IPS-18c (cell line): ENCODE results near the gene GGTA1.
"Not testable (repeated sequence)": the region's sequence is repeated elsewhere in the genome, so short reads cannot be mapped to it uniquely, and the experiment has no call there.

Experiments
- H3K4me3 ChIP-seq: 2 replicates; pipeline ENCODE4 v1.7.0; 2013; ENCODE audit warnings: low read depth, mild to moderate bottlenecking, low read length, moderate library complexity; ENCODE audit not compliant: insufficient read depth
- H3K9me3 ChIP-seq: one replicate; pipeline ENCODE4 v1.6.1; 2013; ENCODE audit warnings: mild to moderate bottlenecking, low read length, moderate library complexity; ENCODE audit not compliant: control insufficient read depth, insufficient read depth

Gene GGTA1

GRCh38 chr9:121499427-121500164, at the start of gene GGTA1:
Gene GGTA1 (minus strand): TSS chr9:121499844. CDS start chr9:121467922, 31,922 bp downstream.
- no peaks in the 10 kb centered on the region for H3K9me3 ChIP-seq
- H3K4me3 ChIP-seq, result peak within 1 kb of the TSS; percentile 59

- H3K4me3 ChIP-seq, result no peak overlapping the region
- no peaks in the 10 kb centered on the region for H3K9me3 ChIP-seq
These were observed 49.0 kb upstream of the GGTA1 start for GRCh38 chr9:121548666-121549065.

GRCh38 chr9:121545875-121546423, 46.3 kb upstream of the GGTA1 start:
- Histone ChIP-seq H3K9me3 (no peaks in the 10 kb centered on the region), H3K4me3 (peak overlapping the region; percentile 28; the same call in 1 of the 2 replicates)

- Histone ChIP-seq H3K4me3 (no peak overlapping the region), H3K9me3 (no peaks in the 10 kb centered on the region)
These were observed 45.7 kb upstream of the GGTA1 start for GRCh38 chr9:121545150-121545874.

- Histone ChIP-seq H3K4me3 (no peak overlapping the region), H3K9me3 (no peaks in the 10 kb centered on the region)
These were observed 42.4 kb upstream of the GGTA1 start for GRCh38 chr9:121542025-121542424.

GRCh38 chr9:121541256-121541655, 41.6 kb upstream of the GGTA1 start:
- no peak overlapping the region for H3K4me3 ChIP-seq
- H3K9me3 ChIP-seq, result no peaks in the 10 kb centered on the region

- H3K9me3 ChIP-seq, result no peaks in the 10 kb centered on the region
- H3K4me3 ChIP-seq, result no peak overlapping the region
These were observed 38.6 kb upstream of the GGTA1 start for GRCh38 chr9:121538221-121538620.

GRCh38 chr9:121537283-121537682, 37.6 kb upstream of the GGTA1 start:
- Histone ChIP-seq H3K4me3 (no peak overlapping the region), H3K9me3 (no peaks in the 10 kb centered on the region)

- H3K9me3 ChIP-seq, result peaks cover 3% of the 10 kb centered on the region
These were observed 33.2 kb upstream of the GGTA1 start for GRCh38 chr9:121532881-121533280.

GRCh38 chr9:121529237-121529987, 29.8 kb upstream of the GGTA1 start:
- Histone ChIP-seq H3K9me3 (peaks cover 3% of the 10 kb centered on the region), H3K4me3 (no peak overlapping the region)

More at GRCh38 chr9:121532881-121533280, 33.2 kb upstream of the GGTA1 start:
- H3K4me3 ChIP-seq, result no peak overlapping the region

- Histone ChIP-seq H3K4me3 (no peak overlapping the region), H3K9me3 (peaks cover 3% of the 10 kb centered on the region)
These were observed 29.0 kb upstream of the GGTA1 start for GRCh38 chr9:121528642-121529041.

GRCh38 chr9:121527371-121527770, 27.7 kb upstream of the GGTA1 start:
- Histone ChIP-seq H3K4me3 (no peak overlapping the region), H3K9me3 (peaks cover 3% of the 10 kb centered on the region)

GRCh38 chr9:121519688-121520087, 20.0 kb upstream of the GGTA1 start:
- H3K9me3 ChIP-seq, result not testable (repeated sequence)

GRCh38 chr9:121518634-121519033, 19.0 kb upstream of the GGTA1 start:
- Histone ChIP-seq H3K4me3 (no peak overlapping the region; the same call in 1 of the 2 replicates), H3K9me3 (no peaks in the 10 kb centered on the region)

More at GRCh38 chr9:121519688-121520087, 20.0 kb upstream of the GGTA1 start:
- not testable (repeated sequence) for H3K4me3 ChIP-seq

GRCh38 chr9:121513166-121513565, 13.5 kb upstream of the GGTA1 start:
- H3K9me3 ChIP-seq, H3K4me3 ChIP-seq: not testable (repeated sequence)

GRCh38 chr9:121510766-121511550, 11.3 kb upstream of the GGTA1 start:
- Histone ChIP-seq H3K9me3 (no peaks in the 10 kb centered on the region), H3K4me3 (no peak overlapping the region)

GRCh38 chr9:121509180-121509579, 9.5 kb upstream of the GGTA1 start:
- H3K9me3 ChIP-seq, result no peaks in the 10 kb centered on the region
- H3K4me3 ChIP-seq, result no peak overlapping the region
